GM20431 (cell line): ENCODE data around the gene RECK.

ENCODE experiments used
- in situ Hi-C: fragments of 300-500 bp; cut with MseI, MboI; formaldehyde crosslinking; loops from one replicate; pipeline ENCODE4 v1.15.0; 2020; ENCODE audit warnings: low sequenced_read_pairs; ENCODE audit not compliant: unreplicated experiment

RECK gene

DNA sequence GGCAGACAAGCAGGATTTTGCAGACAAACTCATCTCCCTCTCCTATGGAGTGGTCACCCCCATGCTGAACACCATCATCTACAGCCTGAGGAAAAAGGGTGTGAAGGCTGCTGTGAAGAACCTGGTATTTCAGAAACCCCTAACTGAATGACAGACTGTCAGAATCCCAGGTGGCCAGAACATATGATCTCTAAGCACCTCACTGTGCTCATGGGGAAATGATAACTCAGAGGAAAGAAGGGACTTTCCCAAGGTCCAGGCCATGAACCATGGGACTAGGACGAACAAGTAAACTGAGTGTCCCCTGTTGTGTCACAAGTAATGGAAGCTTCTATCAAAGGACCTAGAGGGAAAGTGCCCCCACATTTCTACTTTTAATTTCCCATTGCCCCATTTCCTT is 14.7 kb upstream of the RECK start:
- in situ Hi-C loops = no loop called here

DNA sequence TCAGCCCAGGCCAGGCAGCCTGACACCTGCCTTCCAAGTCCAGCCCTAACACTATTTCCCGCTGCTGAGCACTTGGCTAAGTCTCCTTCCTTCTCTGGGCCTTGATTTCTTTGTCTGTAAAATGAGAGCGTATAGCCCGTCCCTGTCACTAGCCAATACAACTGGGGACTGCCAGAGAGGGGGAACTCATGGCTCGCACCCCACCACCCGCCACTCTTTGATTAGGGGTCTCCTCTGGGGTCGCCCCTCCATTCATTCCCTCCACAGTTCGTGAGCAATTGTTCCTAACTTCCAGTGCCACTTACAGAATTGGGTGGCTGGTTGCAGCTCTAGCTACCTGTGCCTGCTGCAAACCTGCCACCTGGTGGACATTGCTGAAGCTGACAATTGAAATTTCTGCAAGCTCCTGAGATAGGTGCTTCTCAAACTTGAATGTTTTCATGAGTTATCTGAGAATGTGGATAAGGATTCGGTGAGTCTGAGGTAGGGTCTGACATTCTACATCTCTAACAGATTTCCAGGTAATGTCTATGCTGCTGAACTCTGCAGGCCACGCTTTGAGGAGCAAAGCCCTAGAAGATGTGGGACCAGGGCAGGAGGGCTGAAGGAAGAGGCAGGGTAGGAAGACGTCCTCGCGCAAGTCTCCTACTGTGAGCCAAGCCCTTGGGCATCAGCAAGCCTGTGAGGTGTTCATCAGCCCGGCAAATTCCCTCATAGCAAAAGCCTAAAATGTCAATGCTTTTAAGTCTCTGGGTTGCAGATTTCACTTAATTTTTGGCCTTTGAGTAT is 13.3 kb upstream of the RECK start:
- in situ Hi-C loops = no loop called here

DNA sequence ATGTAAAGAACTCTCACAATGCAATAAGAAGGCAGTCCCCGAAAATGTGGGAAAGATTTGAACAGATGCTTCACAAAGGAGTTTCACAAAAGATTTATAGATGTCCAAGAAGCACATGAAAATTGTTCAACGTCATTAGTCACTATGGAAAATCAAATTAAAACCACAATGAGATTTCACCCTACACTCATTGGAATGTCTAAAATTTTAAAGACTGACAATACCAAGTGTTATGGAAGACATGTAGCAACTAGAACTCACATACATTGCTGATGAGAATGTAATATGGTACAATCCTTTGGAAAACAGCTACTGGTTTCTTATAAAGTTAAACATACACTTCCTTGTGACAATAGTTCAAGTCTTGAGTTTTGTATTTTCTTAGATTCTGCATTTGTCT is 11.0 kb upstream of the RECK start:
- in situ Hi-C loops = no loop called here

DNA sequence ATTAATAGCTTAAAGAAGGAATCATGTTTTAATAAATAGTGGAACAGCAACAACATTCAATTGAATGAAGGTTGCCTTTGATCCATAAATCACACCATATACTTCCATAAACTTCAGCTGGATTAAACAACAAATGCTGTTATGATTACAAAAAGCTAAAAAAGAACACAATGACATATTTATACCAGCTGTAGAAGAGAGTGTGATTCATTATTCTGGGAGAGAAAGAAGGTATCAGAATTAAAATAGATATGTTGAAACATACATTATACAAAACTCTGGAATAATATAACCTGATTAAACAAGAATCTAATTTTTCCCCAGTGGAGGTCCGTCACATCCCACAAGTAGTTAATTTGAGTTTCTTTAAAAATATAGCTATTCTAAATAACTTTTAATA is 7.5 kb upstream of the RECK start:
- in situ Hi-C loops = no loop called here

DNA sequence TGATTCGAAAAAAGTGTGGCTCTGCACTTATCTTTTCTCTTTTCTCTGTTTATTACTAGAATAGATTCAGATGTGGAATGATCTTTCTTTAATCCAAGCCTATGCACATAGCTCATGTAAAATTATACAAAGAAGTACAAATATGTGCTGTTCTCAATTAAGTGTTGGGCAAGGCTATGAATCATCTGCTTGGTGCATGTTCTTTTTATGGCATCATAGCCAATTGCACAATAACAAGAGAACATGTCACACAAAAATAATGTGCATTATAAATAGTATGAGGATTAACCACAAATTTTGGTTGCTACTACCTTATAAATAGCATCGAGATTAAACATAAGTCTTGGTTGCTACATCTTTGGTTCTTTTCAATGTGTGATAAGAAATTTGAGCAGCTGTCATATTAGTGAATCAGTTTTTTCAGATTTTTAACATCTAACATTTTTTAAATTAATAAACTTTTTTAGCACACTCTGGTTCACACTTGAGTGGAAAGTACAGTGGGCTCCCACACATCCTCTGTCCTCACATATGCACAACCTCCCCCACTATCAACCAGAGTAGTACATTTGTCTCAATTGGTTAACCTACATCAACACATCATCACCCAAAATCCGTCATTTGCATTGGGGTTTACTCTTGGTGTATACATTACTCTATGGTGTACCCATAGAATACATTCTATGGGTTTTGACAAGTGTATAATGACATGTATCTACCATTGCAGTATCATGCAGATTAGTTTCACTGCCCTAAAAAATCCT is 6.8 kb upstream of the RECK start:
- in situ Hi-C loops = no loop called here

DNA sequence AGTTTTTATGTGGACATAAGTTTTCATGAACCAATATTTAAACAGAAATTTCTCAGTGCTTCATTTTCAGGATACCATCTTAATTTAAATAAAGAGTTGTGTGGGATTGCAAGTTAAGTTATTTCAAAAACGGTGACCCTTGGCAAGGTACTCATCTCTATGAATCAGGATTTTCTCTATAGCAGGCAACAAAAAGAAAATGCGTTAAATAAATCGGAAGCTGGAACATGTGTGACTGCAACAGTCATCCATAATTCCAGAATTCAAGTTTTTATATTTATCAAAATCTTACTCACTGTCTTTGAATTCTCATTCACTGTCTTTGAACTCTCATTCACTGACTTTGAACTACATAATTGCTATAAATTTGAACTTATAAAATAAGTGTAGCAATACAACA is 5.8 kb upstream of the RECK start:
- in situ Hi-C loops = no loop called here

DNA sequence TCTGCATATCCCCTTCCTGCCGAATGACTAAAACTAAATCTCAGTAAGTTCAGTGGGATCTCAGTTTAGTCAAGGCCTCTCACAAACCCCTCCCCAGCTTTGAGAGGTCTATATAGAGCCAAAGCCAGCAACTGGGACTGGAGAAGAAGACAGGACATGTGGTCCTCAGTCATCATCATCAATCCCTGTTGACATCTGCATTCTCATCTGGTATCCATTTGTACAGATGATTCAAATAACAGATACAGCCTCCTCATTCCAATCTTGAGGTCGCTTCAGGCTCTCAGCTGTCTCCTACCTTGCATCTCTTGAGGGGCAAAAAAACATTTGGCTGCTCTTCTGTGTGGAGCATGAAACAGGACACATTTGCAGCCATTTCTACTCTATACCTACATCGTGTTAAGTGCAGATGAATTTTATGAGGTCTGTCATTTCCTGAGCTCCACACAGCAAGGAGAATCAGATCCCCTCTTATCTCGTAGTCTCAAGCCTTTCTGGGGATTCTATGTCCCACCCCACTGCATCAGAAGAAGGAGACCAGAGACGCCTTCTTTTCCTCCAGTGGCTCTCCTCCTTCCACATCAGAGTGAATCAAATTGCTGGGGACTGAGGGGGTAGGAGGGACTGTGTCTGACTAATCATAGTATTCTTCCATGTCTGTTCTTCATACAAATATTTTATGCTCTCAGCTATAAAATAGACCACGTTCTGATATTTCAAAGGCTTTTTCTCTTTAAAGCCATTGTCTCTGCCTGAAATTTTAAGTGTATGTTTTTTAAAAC is 4.7 kb upstream of the RECK start:
- in situ Hi-C loops = no loop called here

DNA sequence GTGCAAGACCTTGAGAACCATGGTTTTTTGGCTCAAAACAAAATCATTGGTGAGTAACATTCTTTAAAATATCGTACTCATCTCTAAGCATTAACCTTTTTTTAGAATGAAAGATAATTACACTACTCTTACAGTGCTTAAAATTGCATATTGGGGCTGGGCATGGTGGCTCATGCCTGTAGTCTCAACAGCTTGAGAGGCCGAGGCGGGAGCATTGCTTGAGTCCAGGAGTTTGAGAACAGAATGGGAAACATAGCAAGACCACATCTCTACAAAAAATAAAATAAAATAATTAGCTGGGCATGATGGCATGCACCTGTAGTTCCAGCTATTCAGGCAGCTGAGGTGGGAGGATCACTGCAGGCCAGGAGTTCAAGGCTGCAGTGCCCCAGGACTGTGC is 2.9 kb upstream of the RECK start:
- in situ Hi-C loops = no loop called here

DNA sequence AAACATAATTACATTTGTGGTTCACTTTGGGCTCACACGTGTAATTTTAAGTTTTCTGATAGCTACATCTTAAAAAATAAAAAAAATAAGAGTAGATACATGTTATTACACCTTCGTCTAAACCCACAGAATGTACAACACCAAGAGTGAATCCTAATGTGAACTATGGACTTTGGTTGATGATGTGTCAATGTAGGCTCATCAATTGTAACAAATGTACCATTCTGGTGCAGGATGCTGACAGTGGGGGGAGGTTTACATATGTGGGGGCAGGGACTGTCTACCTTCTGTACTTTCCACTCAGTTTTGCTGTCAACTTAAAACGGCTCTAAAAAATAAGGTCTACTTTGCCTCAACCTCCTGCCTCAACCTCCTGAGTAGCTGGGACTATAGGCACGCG is 2.5 kb upstream of the RECK start:
- in situ Hi-C loops = no loop called here

DNA sequence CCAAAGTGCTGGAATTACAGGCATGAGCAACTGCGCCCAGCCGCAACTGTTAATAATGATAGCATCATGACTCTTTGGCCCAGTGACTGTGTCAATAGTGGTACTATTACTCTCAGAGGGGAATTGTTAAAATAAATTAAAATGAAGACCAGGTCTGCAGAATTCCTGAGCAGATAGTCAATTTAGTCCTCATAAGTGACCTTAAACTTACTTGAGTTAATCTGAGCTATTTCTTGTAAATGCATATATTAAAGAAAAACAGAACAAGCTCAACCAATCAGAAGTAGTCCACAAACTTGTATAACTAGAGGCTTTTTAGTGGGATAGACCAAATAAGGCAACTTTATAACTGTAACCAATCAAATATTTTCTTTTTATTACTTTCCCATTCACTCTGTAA is 1.7 kb upstream of the RECK start:
- in situ Hi-C loops = no loop called here

DNA sequence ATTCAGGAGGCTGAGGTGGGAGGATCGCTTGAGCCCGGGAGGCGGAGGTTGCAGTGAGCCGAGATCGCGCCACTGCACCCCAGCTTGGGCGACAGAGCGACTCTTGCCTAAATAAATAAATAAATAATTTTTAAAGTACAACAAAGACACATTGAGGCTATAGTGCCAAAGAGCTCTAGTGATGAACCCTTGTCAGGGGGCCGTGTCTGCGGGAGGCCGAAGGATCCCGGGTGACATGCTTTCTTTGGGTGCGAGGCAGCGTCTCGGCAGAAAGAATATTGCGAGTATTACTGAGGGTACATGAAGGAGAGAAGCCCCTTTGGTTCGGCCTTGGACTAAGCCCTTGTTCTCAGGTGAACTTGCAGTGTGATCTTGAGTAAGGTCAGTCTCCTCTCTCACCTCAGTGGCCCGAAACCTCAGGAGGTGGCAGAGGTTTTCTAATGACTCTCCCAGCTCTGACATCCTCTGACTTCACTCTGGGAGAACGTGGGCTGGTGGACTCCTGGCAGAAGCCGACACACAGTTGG is 397 bp upstream of the RECK start:
- in situ Hi-C loops = no loop called here

DNA sequence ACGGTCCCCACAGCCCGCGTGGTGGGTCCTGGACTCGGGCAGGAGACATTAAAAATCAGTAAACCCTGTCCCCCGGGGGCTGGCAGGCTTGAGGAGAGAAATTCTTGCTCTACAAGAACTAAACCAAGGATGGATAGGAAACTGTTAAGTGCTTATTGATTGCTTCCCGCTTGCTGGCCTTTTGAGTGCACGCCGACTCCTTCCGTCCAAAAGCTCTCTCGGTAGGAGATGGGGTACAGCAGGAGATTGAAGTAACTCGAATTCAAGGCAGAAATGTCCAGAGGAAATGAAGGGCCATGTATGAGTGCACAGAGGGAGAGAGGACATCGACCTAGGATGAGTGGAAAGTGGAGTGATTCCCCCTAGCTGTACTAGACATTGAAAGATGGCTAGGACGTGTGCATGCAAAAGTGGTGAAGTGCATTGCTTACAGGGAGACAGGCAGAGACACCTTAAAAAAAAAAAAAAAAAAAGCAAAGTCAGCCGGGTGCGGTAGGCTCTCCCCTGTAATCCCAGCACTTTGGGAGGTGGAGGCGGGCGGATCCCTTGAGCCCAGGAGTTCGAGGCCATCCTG is 923 bp downstream of the RECK start:
- in situ Hi-C loops = no loop called here

DNA sequence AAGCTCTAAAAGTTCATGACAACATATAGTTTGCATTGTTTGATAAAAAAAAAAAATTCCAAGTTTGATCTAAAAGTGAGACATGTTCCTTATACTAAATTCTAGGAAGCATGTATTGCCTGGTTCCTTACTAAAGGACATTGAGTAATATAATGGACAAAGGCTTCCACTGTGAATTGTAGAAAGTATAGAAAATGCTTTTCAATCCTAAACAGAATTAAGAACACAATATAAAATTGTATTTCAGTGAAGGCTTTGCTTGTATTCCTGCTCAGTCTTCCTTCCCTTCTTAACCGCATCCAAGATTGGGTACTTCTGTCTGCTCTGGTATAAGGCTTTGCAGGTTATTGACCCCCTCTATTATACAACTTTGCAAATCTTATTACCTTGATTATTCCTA is 2.4 kb downstream of the RECK start:
- in situ Hi-C loops = no loop called here

DNA sequence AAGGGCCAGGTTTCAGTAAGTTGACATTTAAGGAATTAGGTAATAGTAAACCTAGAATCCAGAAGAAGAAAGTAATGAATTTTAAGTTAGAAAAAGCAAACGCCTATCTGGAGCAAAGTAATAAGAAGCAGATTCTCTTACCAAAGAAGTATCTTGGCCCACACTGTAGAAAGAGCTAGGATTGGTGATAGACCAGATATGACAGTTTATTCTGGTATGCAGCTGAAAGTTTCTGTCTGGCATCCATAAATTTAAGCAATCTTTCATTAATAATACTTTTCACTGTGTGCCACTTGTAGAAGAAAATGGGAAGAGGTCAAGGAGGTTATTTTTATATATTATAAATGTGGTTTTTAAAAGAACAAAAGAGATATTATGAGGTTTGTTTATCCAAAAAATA is 3.0 kb downstream of the RECK start:
- in situ Hi-C loops = no loop called here

DNA sequence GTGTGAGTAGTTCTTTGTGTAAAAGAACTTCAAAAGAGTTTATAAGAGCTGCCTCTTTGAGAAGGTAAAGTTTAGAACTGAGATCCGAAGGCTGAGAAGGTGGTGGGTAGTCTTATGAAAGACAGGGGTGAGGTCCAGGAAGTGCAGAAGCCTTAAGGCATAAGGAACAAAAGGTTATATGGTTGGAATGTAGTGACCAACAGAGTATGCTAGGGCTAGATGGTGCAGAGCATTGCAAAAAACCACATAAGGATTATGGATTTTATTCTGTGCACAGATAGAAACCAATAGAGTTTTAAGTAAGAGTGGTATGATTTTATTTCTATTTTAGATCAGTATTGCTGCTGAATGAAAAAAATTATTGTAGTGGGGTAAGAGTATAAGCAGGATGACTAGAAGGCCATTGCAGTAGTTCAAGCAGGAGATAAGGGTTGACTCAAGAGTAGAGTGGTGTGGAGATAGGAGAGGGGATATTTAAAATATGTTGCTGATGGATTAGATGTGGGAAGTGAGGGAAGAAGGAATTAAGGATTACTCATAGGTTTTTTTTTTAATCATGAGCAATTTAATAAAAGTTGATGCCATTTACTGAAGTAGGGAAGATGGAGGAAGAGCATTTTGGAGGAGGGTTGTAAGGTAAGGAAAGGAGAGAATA is 3.7 kb downstream of the RECK start:
- in situ Hi-C loops = no loop called here

DNA sequence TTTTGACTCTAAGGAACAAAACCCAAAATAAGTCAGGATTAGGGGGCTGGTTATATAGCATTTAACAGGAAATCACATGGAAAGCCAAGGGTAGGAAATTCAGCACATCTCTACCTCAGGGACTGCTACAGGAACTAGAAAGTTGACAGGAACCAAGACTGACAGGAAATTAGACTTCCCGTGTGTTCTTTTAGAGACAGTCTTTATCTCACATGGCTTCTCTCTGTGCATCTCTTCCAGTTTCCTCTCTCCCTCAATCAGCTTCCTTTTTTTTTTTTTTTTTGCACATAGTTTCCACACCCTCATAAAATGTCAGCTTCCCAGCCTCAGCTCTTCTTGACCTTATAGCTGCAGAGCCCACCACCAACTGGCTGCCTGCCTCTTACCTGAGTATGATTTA is 4.8 kb downstream of the RECK start:
- in situ Hi-C loops = no loop called here

DNA sequence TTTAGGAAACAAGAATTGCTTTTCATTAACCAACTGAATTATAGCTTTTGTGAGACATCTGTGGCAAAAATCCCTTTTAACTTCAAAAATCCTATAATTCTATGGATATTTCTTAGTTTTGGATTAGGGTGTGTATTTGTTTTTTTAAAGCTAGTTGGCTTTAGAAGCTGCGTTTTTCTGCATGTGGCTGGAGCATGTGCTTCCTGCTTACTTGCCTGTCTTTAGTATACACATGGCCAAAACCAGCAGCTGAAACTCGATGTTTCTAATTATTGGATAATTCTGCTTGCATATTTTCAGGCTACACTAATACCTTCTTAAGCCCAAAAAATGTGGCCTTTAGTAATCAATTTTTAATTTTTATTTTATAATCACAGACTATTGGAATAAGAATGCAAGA is 8.9 kb downstream of the RECK start:
- in situ Hi-C loops = no loop called here

DNA sequence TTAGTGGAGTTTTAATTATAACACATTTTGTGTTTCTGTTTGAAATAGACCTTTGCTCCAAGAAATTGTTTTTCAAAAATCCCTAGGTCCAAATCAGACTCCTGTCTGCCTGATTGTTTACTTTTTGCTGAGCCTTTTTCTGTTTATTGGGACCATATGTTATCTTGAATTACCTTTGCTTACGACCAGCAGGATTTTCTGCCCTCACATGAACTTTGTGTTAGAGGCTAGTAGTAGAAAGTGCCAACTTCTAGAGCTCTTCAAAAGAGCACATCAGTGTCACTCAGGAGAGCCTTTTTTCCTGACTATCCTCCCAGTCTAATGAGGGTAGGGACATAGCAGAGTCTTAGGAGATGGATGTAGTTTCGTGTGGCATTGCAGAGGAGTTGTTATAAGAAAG is 10.2 kb downstream of the RECK start:
- in situ Hi-C loops = no loop called here

DNA sequence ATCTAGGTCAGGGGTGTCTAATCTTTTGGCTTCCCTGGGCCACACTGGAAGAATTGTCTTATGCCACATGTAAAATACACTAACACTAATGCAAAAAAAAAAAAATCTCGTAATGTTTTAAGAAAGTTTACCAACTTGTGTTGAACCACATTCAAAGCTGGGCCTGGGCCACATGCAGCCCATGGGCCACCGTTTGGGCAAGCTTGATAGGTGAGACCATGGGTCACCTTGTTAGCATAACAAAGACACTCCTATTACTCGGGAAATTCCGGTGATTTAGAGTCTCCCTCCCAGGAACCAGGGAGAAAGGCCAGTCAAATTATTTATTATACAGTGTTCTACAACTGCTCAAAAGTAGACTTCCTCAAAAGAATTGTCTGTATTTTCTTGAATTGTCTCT is 12.7 kb downstream of the RECK start:
- in situ Hi-C loops = no loop called here

DNA sequence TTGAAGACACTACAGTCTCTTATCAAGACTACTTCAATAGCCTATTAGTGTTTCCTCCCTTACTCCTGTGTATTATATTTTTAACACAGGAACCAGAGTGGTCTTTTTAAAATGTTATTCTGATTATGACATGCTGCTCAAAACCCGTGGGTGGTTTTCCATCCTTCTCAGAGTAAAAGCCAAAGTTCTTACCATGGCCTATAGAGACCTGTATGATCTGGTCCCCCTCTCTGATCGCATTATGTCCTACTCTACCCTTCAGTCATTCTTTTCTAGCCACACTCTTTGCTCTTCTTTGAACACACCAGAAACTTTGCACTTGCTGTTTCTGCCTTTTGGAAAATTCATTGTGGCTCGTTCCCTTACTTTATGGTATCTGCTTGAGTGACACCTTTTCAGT is 13.8 kb downstream of the RECK start:
- in situ Hi-C loops = no loop called here
